GM19025 (cell line): ENCODE data around the gene DNAJB12.
"Not testable (repeated sequence)": the region's sequence is repeated elsewhere in the genome, so short reads cannot be mapped to it uniquely, and the experiment has no call there.

Source experiments
- ATAC-seq: cut with Tn5 transposase; IDR thresholded peaks from one replicate; pipeline ENCODE4 v1.9.1; 2021; ENCODE audit warnings: mild to moderate bottlenecking, low read depth, moderate library complexity; ENCODE audit not compliant: unreplicated experiment

DNAJB12 gene

GRCh38 chr10:72355214-72355555, 466 bp upstream of the DNAJB12 start:
- ATAC-seq = no peak

- ATAC-seq = no peak
These were observed 759 bp downstream of the DNAJB12 start for GRCh38 chr10:72353965-72354355.

GRCh38 chr10:72353028-72353964, 1.4 kb downstream of the DNAJB12 start:
- ATAC-seq = no peak

- ATAC-seq = no peak
These were observed 3.2 kb downstream of the DNAJB12 start for GRCh38 chr10:72351479-72351878.

- no peak for ATAC-seq
These were observed 5.3 kb downstream of the DNAJB12 start for GRCh38 chr10:72349438-72349837.

- no peak for ATAC-seq
These were observed 6.4 kb downstream of the DNAJB12 start for GRCh38 chr10:72348282-72348681.

- not testable (repeated sequence) for ATAC-seq
These were observed 8.6 kb downstream of the DNAJB12 start for GRCh38 chr10:72346117-72346516.

- no peak for ATAC-seq
These were observed 9.8 kb downstream of the DNAJB12 start for GRCh38 chr10:72344932-72345331.

- no peak for ATAC-seq
These were observed 11.8 kb downstream of the DNAJB12 start for GRCh38 chr10:72342911-72343310.

- ATAC-seq = no peak
These were observed 14.0 kb downstream of the DNAJB12 start for GRCh38 chr10:72340510-72341261.

GRCh38 chr10:72338180-72338579, 16.5 kb downstream of the DNAJB12 start:
- ATAC-seq = no peak

- ATAC-seq = no peak
These were observed 17.0 kb downstream of the DNAJB12 start for GRCh38 chr10:72337722-72338121.

GRCh38 chr10:72337039-72337629, 17.6 kb downstream of the DNAJB12 start:
- no peak for ATAC-seq

GRCh38 chr10:72336259-72337038, 18.3 kb downstream of the DNAJB12 start:
- no peak for ATAC-seq

GRCh38 chr10:72335394-72336258, 19.1 kb downstream of the DNAJB12 start:
- ATAC-seq = peak; percentile 35

- peak; percentile 63 for ATAC-seq
These were observed 19.8 kb downstream of the DNAJB12 start for GRCh38 chr10:72334825-72335393.

- no peak for ATAC-seq
These were observed 20.4 kb downstream of the DNAJB12 start for GRCh38 chr10:72334196-72334824.

- ATAC-seq = no peak
These were observed 21.4 kb downstream of the DNAJB12 start for GRCh38 chr10:72333112-72334015.
